B cell (primary cell): ENCODE results near the gene CGB1. TPM values are rescaled to one million over a fixed set of nuclear protein-coding genes. Genes with fewer than 3 reads are reported as not detected.
A peak's percentile ranks its signal among the peaks of the same experiment; 100 is the strongest.

ENCODE experiments used
- ATAC-seq: fragments of 200-7000 bp; cut with Tn5 transposase; one replicate; pipeline ENCODE4 v1.10.0; 2021; ENCODE audit warnings: low read depth, mild to moderate bottlenecking, moderate number of reproducible peaks, moderate library complexity
- CTCF ChIA-PET: fragments of 350-600 bp; sonication (Branson Sonifier 250); formaldehyde crosslinking; loops from one replicate; lab custom pipeline; 2021; ENCODE audit warnings: antibody characterized with exemption, inconsistent platforms; lab: Charles Lee
- POLR2A ChIA-PET: fragments of 350-600 bp; sonication (Branson Sonifier 250); formaldehyde crosslinking; loops from one replicate; lab custom pipeline; 2021; ENCODE audit warnings: antibody characterized with exemption; lab: Charles Lee
- DNase-seq: peaks from one replicate; pipeline ENCODE4 v3.0.0; 2013
- H2AFZ ChIP-seq: 2 replicates; pipeline ENCODE4 v1.6.1; 2012; ENCODE audit warnings: mild to moderate bottlenecking, low read depth, low read length; ENCODE audit not compliant: insufficient read depth, poor library complexity, severe bottlenecking
- H3K27ac ChIP-seq, 2 donors: 1 replicate in 1 of 2; 2 replicates in 1 of 2; pipeline ENCODE4 v1.5.1; 2012 to 2013; ENCODE audit warnings: low read length in 2 of 2, mild to moderate bottlenecking in 2 of 2, moderate library complexity in 1 of 2
- H3K27me3 ChIP-seq, 4 experiments: fragments of 200-600 bp in 1 of 4; sonication (generic) in 1 of 4; replicated peaks in 1 of 4; 1 replicate in 2 of 4; 2 replicates in 2 of 4; pipeline versions ENCODE4 v1.6.1 to v1.7.0; 2013 to 2016; ENCODE audit warnings: low read length in 3 of 4, mild to moderate bottlenecking in 2 of 4, mixed read lengths in 1 of 4, moderate library complexity in 1 of 4; ENCODE audit not compliant: insufficient read depth in 4 of 4, control insufficient read depth in 3 of 4; ENCODE audit errors: control extremely low read depth in 1 of 4
- H3K36me3 ChIP-seq, 2 experiments: replicated peaks in 1 of 2; 1 replicate in 1 of 2; 2 replicates in 1 of 2; pipeline versions ENCODE4 v1.6.1 to v1.7.1; 2013; ENCODE audit warnings: low read length in 1 of 2; ENCODE audit not compliant: insufficient read depth in 2 of 2, control insufficient read depth in 1 of 2; ENCODE audit errors: control extremely low read depth in 1 of 2, extremely low read depth in 1 of 2
- H3K4me1 ChIP-seq, 2 donors: fragments of 200-600 bp in 1 of 2; sonication (generic) in 1 of 2; 1 replicate in 1 of 2; 2 replicates in 1 of 2; pipeline versions ENCODE4 v1.5.1 to v1.6.1; 2013 to 2017; ENCODE audit warnings: low read length in 2 of 2; ENCODE audit not compliant: control insufficient read depth in 2 of 2, insufficient read depth in 2 of 2
- H3K4me2 ChIP-seq: replicated peaks from 2 replicates; pipeline ENCODE3; 2012; ENCODE audit warnings: mild to moderate bottlenecking, low read depth, low read length; ENCODE audit not compliant: poor library complexity, severe bottlenecking
- H3K4me3 ChIP-seq, 5 experiments: fragments of 200-600 bp in 1 of 5; sonication (generic) in 1 of 5; 1 replicate in 3 of 5; 2 replicates in 2 of 5; pipeline versions ENCODE4 v1.5.1 to v1.7.0; 2011 to 2016; ENCODE audit warnings: low read length in 4 of 5, mild to moderate bottlenecking in 4 of 5, low read depth in 2 of 5, control low read depth in 1 of 5, moderate library complexity in 1 of 5; ENCODE audit not compliant: insufficient read depth in 1 of 5; ENCODE audit errors: control extremely low read depth in 1 of 5, extremely low read depth in 1 of 5
- H3K79me2 ChIP-seq: fragments of 200-600 bp; sonication (generic); one replicate; pipeline ENCODE4 v1.6.0; 2016; ENCODE audit warnings: low read length; ENCODE audit not compliant: control insufficient read depth, insufficient read depth
- H3K9ac ChIP-seq: fragments of 200-600 bp; sonication (generic); 2 replicates; pipeline ENCODE4 v1.6.1; 2017; ENCODE audit warnings: mild to moderate bottlenecking, low read length, moderate library complexity
- H3K9me3 ChIP-seq, 3 donors: one replicate each; pipeline versions ENCODE4 v1.6.1 to v1.7.1; 2013; ENCODE audit warnings: low read length in 2 of 3; ENCODE audit not compliant: control insufficient read depth in 2 of 3, insufficient read depth in 1 of 3; ENCODE audit errors: control extremely low read depth in 1 of 3
- H4K20me1 ChIP-seq: 2 replicates; pipeline ENCODE4 v1.6.0; 2012; ENCODE audit warnings: mild to moderate bottlenecking, low read length; ENCODE audit not compliant: insufficient read depth, control insufficient read depth, poor library complexity, severe bottlenecking
- H3K27ac Mint-ChIP-seq: one replicate; pipeline ENCODE4 v1.8.0; 2021; ENCODE audit warnings: mixed read lengths
- H3K27me3 Mint-ChIP-seq: one replicate; pipeline ENCODE4 v1.8.0; 2021; ENCODE audit warnings: mixed read lengths
- H3K4me1 Mint-ChIP-seq: one replicate; pipeline ENCODE4 v1.8.0; 2021; ENCODE audit warnings: mixed read lengths
- H3K4me3 Mint-ChIP-seq: one replicate; pipeline ENCODE4 v1.8.0; 2021; ENCODE audit warnings: mixed read lengths
- H3K9me3 Mint-ChIP-seq: one replicate; pipeline ENCODE4 v1.8.0; 2022; ENCODE audit warnings: mixed read lengths; ENCODE audit not compliant: insufficient read depth
- CTCF ChIP-seq: fragments of 200-600 bp; IDR thresholded peaks from one replicate; pipeline ENCODE4 v1.8.0; 2022; ENCODE audit warnings: antibody characterized with exemption, mild to moderate bottlenecking
- EZH2 ChIP-seq: IDR thresholded peaks from 2 replicates; pipeline ENCODE4 v1.6.1; 2012; ENCODE audit warnings: borderline replicate concordance, low read depth, mild to moderate bottlenecking, moderate library complexity, low read length; ENCODE audit not compliant: insufficient read depth, poor library complexity, severe bottlenecking
- WGBS: methylation state at CpG from one replicate; pipeline ENCODE4 v1.1.5; 2013; ENCODE audit warnings: missing lambda C conversion rate; ENCODE audit not compliant: insufficient coverage; 5-methylcytosine and 5-hydroxymethylcytosine counted together
- intact Hi-C: fragments of 100-400 bp; cut with micrococcal nuclease; formaldehyde crosslinking; loops from one replicate; pipeline ENCODE4 v1.10.0; 2022
- polyA plus RNA-seq: library from polyadenylated mRNA; depleted of rRNA; stranded (reverse); fragments of >200 nt; gene quantifications from 2 replicates; pipeline ENCODE4 v1.2.3, GENCODE V29; 2012
- total RNA-seq, 2 donors: library from RNA; stranded (reverse); fragments of 120-200 nt in 1 of 2; gene quantifications; 1 replicate in 1 of 2; 2 replicates in 1 of 2; pipeline versions ENCODE4 v1.2.3 to v1.2.4, GENCODE V29; 2013 to 2022

Gene CGB1
- total and polyA plus RNA-seq, 2 donors (not counting 1 experiment from before 2014, with no cell fraction given), result not detected

- Mint-ChIP-seq H3K27me3 (peaks cover 28% of the 10 kb centered on the region), H3K9me3 (no peaks in the 10 kb centered on the region), H3K4me3 (peak overlapping the region; percentile 90), H3K4me1 (peaks cover 22% of the 10 kb centered on the region), H3K27ac (no peak overlapping the region)
- no peaks in the 10 kb centered on the region for H3K79me2 ChIP-seq
- no peak overlapping the region for H3K27ac ChIP-seq
- no peak overlapping the region for H3K4me2 ChIP-seq
- peaks cover 0 to 27% (median 0%) of the 10 kb centered on the region in 3 donors for H3K9me3 ChIP-seq
- H4K20me1 ChIP-seq, result no peaks in the 10 kb centered on the region
- 44% methylated on average over 8 of the region's 10 CpGs for WGBS
- intact Hi-C loops, result no loop called here
- peaks cover 17 to 28% of the 10 kb centered on the region in 2 donors for H3K4me1 ChIP-seq
- no peak overlapping the region for H3K4me3 ChIP-seq
- CTCF ChIA-PET, result interaction anchor here (1.2 to 1.5 kb wide), 2 partner anchors 12 to 140 kb away, joined by 3 to 5 read pairs; no protein-coding TSS in a partner anchor
- POLR2A ChIA-PET, result interaction anchor here (0.6 kb wide), 1 partner anchor 54 kb away, joined by 3 read pairs; no protein-coding TSS in a partner anchor
- TF ChIP-seq EZH2 (no peak), CTCF (no peak)
- H3K36me3 ChIP-seq, result no peaks in the 10 kb centered on the region
- no peak for DNase-seq
- H3K9ac ChIP-seq, result no peak overlapping the region
- no peak overlapping the region for H2AFZ ChIP-seq
- H3K27me3 ChIP-seq, result peaks cover 0 to 60% (median 23%) of the 10 kb centered on the region in 4 experiments
- no peak for ATAC-seq
These were observed 21.9 kb upstream of the CGB1 start for GRCh38 chr19:49058562-49058961.

GRCh38 chr19:49057636-49058234 is 21.0 kb upstream of the CGB1 start, which contains the start of gene CGB7:
TSS of gene CGB7 (minus strand) at chr19:49057749. CDS start at chr19:49055375, 2,374 bp downstream.
- H3K4me3 ChIP-seq, result peak within 1 kb of the TSS in 4 of 5 experiments; percentile 51 to 77 (median 56)
- H3K36me3 ChIP-seq, result no peaks in the 10 kb centered on the region
- Mint-ChIP-seq H3K27me3 (peaks cover 28% of the 10 kb centered on the region), H3K4me1 (peaks cover 22% of the 10 kb centered on the region), H3K9me3 (no peaks in the 10 kb centered on the region), H3K27ac (no peak within 1 kb of the TSS), H3K4me3 (peak within 1 kb of the TSS; percentile 90)
- H3K4me2 ChIP-seq, result peak within 1 kb of the TSS; percentile 98
- DNase-seq (peak; percentile 52), ATAC-seq (peak; percentile 25)
- peaks cover 0 to 27% (median 0%) of the 10 kb centered on the region in 3 donors for H3K9me3 ChIP-seq
- intact Hi-C loops, result no loop called here
- ChIA-PET POLR2A (no interaction called here), CTCF (interaction anchor here (0.8 to 1.5 kb wide), 3 partner anchors 13 to 141 kb away, joined by 3 to 5 read pairs (median 3); no protein-coding TSS in a partner anchor)
- H3K27me3 ChIP-seq, result peaks cover 0 to 58% (median 23%) of the 10 kb centered on the region in 4 experiments
- no peaks in the 10 kb centered on the region for H3K79me2 ChIP-seq
- TF ChIP-seq CTCF (no peak), EZH2 (no peak)
- H3K4me1 ChIP-seq, result peaks cover 17 to 28% of the 10 kb centered on the region in 2 donors
- no peak within 1 kb of the TSS for H3K27ac ChIP-seq
- 7% methylated on average over 33 of the region's 38 CpGs for WGBS
- peak within 1 kb of the TSS; percentile 93 for H2AFZ ChIP-seq
- peak within 1 kb of the TSS; percentile 69 for H3K9ac ChIP-seq
- H4K20me1 ChIP-seq, result no peaks in the 10 kb centered on the region
